ENCODE results near the gene CARD6. TPM values are rescaled to one million over a fixed set of nuclear protein-coding genes. Genes with fewer than 3 reads are reported as not detected.

CARD6 gene
- total and polyA plus RNA-seq, 9 of the 15 experiments (the other 6 are each of a cell fraction or from before 2014, with no cell fraction given) = 3.5 to 8.3 (median 5.9) TPM

DNA sequence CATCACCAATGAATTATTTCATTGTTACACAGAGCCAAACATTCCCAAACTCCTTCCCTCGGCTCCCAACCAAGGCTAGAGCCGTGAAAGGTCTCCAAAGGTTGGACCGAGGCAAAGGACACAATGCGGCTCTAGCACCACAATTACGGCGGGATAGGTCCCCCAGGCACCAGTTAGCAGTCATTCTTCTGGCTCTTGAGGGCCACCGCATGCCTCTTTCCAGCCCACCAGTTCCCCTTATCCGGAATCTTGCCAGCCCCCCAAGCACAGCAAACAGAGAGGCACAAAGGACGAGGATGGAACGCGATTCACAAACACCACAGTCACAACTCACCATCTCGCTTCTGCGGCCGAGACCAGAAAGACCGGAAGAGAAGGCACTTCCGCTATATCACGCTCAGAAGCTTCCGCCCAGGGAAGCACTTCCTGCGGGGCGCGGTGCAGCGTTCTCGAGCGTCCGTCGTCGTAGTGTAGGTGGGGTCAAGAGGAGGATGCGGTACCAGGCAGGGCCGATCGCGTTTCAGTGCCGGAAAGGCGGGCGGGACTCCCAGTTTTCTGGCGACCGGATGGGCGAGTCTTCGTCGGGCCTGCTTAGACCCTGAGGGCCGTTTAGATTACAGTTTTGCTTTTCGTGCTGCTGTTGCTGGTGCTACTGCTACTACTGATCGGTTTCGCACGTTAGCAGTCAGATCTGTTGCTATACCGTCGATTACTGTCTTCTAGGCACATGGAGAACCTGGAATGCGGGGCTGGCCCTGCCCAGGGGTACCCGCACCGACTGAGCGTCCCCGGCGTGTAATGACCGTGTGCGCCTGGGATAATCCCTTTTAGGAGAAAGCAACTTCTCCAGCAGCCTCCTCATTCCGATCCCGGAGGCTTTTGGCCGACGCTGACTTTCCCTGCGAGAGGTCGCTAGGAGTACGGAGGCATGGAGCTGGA lies 6.0 kb upstream of the CARD6 start, which contains the start of gene RPL37 (continued):
- peak; percentile 33; the same call in 1 of the 2 replicates for TF ChIP-seq SMARCC2 (IDR thresholded peaks at IDR 0.05; ENCODE audit: low read depth)
- peak; percentile 71 for TF ChIP-seq TEAD4 (IDR thresholded peaks at IDR 0.05; ENCODE audit: low read length)
- 0 out of 2 replicates have a peak, but pooled peaks have one; percentile 35 for TF ChIP-seq TEAD4 (CRISPR knock-in tag; IDR thresholded peaks at IDR 0.05; ENCODE audit: borderline replicate concordance)
- no peak for TF ChIP-seq ZNF764 (CRISPR knock-in tag; IDR thresholded peaks at IDR 0.05; ENCODE audit: low read depth)
- no peak for TF ChIP-seq RFX1 (IDR thresholded peaks at IDR 0.05)
- TF ChIP-seq, protein P1, sequence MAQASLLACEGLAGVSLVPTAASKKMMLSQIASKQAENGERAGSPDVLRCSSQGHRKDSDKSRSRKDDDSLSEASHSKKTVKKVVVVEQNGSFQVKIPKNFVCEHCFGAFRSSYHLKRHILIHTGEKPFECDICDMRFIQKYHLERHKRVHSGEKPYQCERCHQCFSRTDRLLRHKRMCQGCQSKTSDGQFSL (CRISPR knock-in tag; IDR thresholded peaks at IDR 0.05) = peak; percentile 36; the same call in 1 of the 2 replicates
- TF ChIP-seq, protein P1 (tag; IDR thresholded peaks at IDR 0.05) = no peak
- peak; percentile 84; the same call in 1 of the 2 replicates for TF ChIP-seq TRIM28 (IDR thresholded peaks at IDR 0.05)
- no peak for TF ChIP-seq SIRT6 (IDR thresholded peaks at IDR 0.05; ENCODE audit: low read depth, low read length)
- TF ChIP-seq, protein P2, sequence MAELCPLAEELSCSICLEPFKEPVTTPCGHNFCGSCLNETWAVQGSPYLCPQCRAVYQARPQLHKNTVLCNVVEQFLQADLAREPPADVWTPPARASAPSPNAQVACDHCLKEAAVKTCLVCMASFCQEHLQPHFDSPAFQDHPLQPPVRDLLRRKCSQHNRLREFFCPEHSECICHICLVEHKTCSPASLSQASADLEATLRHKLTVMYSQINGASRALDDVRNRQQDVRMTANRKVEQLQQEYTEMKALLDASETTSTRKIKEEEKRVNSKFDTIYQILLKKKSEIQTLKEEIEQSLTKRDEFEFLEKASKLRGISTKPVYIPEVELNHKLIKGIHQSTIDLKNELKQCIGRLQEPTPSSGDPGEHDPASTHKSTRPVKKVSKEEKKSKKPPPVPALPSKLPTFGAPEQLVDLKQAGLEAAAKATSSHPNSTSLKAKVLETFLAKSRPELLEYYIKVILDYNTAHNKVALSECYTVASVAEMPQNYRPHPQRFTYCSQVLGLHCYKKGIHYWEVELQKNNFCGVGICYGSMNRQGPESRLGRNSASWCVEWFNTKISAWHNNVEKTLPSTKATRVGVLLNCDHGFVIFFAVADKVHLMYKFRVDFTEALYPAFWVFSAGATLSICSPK (IDR thresholded peaks at IDR 0.05; ENCODE audit: borderline replicate concordance) = peak; percentile 93
- TF ChIP-seq ETV1 (tag; conservative IDR thresholded peaks at IDR 0.05; ENCODE audit: low read depth) = peak; percentile 99
- no peak for TF ChIP-seq MAFF (IDR thresholded peaks at IDR 0.05; ENCODE audit: low read length)
- TF ChIP-seq, protein P3, sequence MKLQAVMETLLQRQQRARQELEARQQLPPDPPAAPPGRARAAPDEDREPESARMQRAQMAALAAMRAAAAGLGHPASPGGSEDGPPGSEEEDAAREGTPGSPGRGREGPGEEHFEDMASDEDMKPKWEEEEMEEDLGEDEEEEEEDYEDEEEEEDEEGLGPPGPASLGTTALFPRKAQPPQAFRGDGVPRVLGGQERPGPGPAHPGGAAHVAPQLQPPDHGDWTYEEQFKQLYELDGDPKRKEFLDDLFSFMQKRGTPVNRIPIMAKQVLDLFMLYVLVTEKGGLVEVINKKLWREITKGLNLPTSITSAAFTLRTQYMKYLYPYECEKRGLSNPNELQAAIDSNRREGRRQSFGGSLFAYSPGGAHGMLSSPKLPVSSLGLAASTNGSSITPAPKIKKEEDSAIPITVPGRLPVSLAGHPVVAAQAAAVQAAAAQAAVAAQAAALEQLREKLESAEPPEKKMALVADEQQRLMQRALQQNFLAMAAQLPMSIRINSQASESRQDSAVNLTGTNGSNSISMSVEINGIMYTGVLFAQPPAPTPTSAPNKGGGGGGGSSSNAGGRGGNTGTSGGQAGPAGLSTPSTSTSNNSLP (IDR thresholded peaks at IDR 0.05; ENCODE audit: borderline replicate concordance, low read depth, low read length) = peak; percentile 18; the same call in 1 of the 2 replicates
- no peak for TF ChIP-seq KDM2B (CRISPR knock-in tag; IDR thresholded peaks at IDR 0.05)
- TF ChIP-seq EZH2 (IDR thresholded peaks at IDR 0.05; ENCODE audit: borderline replicate concordance, low read depth, low read length) = no peak
- TF ChIP-seq NONO (IDR thresholded peaks at IDR 0.05; ENCODE audit: low read depth in 2 of 2, low read length in 1 of 2) = peak in 1 of 2 experiments; percentile 53; a peak in 1 of 4 replicates
- no peak for TF ChIP-seq MED1 (CRISPR knock-in tag; IDR thresholded peaks at IDR 0.05; ENCODE audit: borderline replicate concordance)
- TF ChIP-seq SMARCB1 (IDR thresholded peaks at IDR 0.05; ENCODE audit: insufficient read length, low read depth) = no peak
- peak; percentile 90 for TF ChIP-seq ZNF24 (IDR thresholded peaks at IDR 0.05)
- no peak for TF ChIP-seq NELFE (IDR thresholded peaks at IDR 0.05; ENCODE audit: insufficient read depth, insufficient read length)
- TF ChIP-seq, protein P4, sequence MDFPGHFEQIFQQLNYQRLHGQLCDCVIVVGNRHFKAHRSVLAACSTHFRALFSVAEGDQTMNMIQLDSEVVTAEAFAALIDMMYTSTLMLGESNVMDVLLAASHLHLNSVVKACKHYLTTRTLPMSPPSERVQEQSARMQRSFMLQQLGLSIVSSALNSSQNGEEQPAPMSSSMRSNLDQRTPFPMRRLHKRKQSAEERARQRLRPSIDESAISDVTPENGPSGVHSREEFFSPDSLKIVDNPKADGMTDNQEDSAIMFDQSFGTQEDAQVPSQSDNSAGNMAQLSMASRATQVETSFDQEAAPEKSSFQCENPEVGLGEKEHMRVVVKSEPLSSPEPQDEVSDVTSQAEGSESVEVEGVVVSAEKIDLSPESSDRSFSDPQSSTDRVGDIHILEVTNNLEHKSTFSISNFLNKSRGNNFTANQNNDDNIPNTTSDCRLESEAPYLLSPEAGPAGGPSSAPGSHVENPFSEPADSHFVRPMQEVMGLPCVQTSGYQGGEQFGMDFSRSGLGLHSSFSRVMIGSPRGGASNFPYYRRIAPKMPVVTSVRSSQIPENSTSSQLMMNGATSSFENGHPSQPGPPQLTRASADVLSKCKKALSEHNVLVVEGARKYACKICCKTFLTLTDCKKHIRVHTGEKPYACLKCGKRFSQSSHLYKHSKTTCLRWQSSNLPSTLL (IDR thresholded peaks at IDR 0.05) = no peak
